K562 (cell line): Measurements from ENCODE around the gene PIGN. TPM values are rescaled to one million over a fixed set of nuclear protein-coding genes. Genes with fewer than 3 reads are reported as not detected.

Experiments
- ATAC-seq: fragments of 200-7000 bp; cut with Tn5 transposase; 3 replicates; pipeline ENCODE4 v1.9.1; 2020; ENCODE audit warnings: moderate library complexity
- BruUV-seq: library from RNA; stranded (reverse); fragments of 400-500 nt; replicated peaks from 2 replicates; lab custom pipeline; 2021; lab: Mats Ljungman, UMichigan
- CTCF ChIA-PET: fragments of 300-600 bp; formaldehyde crosslinking; extraction: SDS; loops from one replicate; lab custom pipeline; 2021; ENCODE audit warnings: low intra/inter-chr PET ratio; lab: Yijun Ruan, JAX
- POLR2A ChIA-PET: fragments of 300-600, 350-650 bp; sonication (Branson Sonifier 250); formaldehyde crosslinking; extraction: SDS; loops from one replicate; lab custom pipeline; 2021; ENCODE audit warnings: antibody characterized with exemption, inconsistent platforms; lab: Yijun Ruan, JAX
- DNase-seq, 4 experiments: peaks; one replicate each; pipeline versions ENCODE4 v3.0.0 to v3.0.0-alpha.2; 2011 to 2018; ENCODE audit warnings: low spot score in 3 of 4, mixed read lengths in 3 of 4; ENCODE audit errors: extremely low read depth in 1 of 4
- FAIRE-seq: peaks from 2 replicates; lab custom pipeline; 2011; peaks lifted over from hg19 to GRCh38; lab: Jason Lieb, UNC
- H2AFZ ChIP-seq: 2 replicates; pipeline ENCODE4 v1.6.0; 2011; ENCODE audit warnings: low read depth, low read length, control low read depth, inconsistent platforms
- H3K27ac ChIP-seq: fragments of 200-600 bp; 3 replicates; pipeline ENCODE4 v1.8.0; 2011; ENCODE audit warnings: low read depth, mild to moderate bottlenecking, control low read depth, inconsistent platforms, low read length, moderate library complexity, mixed read lengths; ENCODE audit errors: extremely low read depth
- H3K27me3 ChIP-seq, 2 experiments: fragments of 300-600 bp in 1 of 2; 2 replicates in 1 of 2; 3 replicates in 1 of 2; pipeline versions ENCODE4 v1.6.0 to v1.8.0; 2011; ENCODE audit warnings: inconsistent platforms in 2 of 2, low read length in 2 of 2, mild to moderate bottlenecking in 1 of 2, mixed read lengths in 1 of 2, moderate library complexity in 1 of 2; ENCODE audit not compliant: control insufficient read depth in 2 of 2, insufficient read depth in 2 of 2
- H3K36me3 ChIP-seq: fragments of 300-600 bp; 3 replicates; pipeline ENCODE4 v1.8.0; 2011; ENCODE audit warnings: mild to moderate bottlenecking, low read length, inconsistent platforms; ENCODE audit not compliant: control insufficient read depth, insufficient read depth
- H3K4me1 ChIP-seq, 2 experiments: fragments of 200-600 bp in 1 of 2; replicated peaks in 1 of 2; 2 replicates in 1 of 2; 3 replicates in 1 of 2; pipeline versions ENCODE4 v1.5.1 to v1.8.0; 2011; ENCODE audit warnings: inconsistent platforms in 2 of 2, low read length in 2 of 2, mild to moderate bottlenecking in 1 of 2, mixed read lengths in 1 of 2, moderate library complexity in 1 of 2; ENCODE audit not compliant: control insufficient read depth in 2 of 2, insufficient read depth in 2 of 2
- H3K4me2 ChIP-seq: 2 replicates; pipeline ENCODE4 v1.6.1; 2011; ENCODE audit warnings: low read length, control low read depth, inconsistent platforms, mixed read lengths; ENCODE audit not compliant: insufficient read depth
- H3K4me3 ChIP-seq: fragments of 200-600 bp; sonication (generic), shearing (Covaris generic); 2 replicates; pipeline ENCODE4 v1.5.1; 2016; ENCODE audit warnings: control low read depth, inconsistent platforms
- H3K79me2 ChIP-seq: fragments of 200-600 bp; 3 replicates; pipeline ENCODE4 v1.8.0; 2011; ENCODE audit warnings: low read length, inconsistent platforms; ENCODE audit not compliant: control insufficient read depth, insufficient read depth
- H3K9ac ChIP-seq, 2 experiments: 2 replicates each; pipeline versions ENCODE4 v1.6.0 to v1.6.1; 2011; ENCODE audit warnings: low read depth in 2 of 2, low read length in 2 of 2, control low read depth in 1 of 2, inconsistent platforms in 1 of 2, mild to moderate bottlenecking in 1 of 2, mixed read lengths in 1 of 2; ENCODE audit not compliant: insufficient read depth in 1 of 2
- H3K9me1 ChIP-seq: one replicate; pipeline ENCODE4 v1.6.0; 2011; ENCODE audit warnings: inconsistent platforms, mild to moderate bottlenecking, low read length, moderate library complexity; ENCODE audit not compliant: control insufficient read depth, insufficient read depth
- H3K9me3 ChIP-seq: replicated peaks from 2 replicates; pipeline ENCODE4 v1.5.1; 2011; ENCODE audit warnings: low read depth, low read length, inconsistent platforms; ENCODE audit not compliant: control insufficient read depth, insufficient read depth
- H4K20me1 ChIP-seq: replicated peaks from 2 replicates; pipeline ENCODE4 v1.6.1; 2011; ENCODE audit warnings: low read length, inconsistent platforms, mixed read lengths; ENCODE audit not compliant: control insufficient read depth, insufficient read depth
- CBFA2T3 ChIP-seq: fragments of 450-650 bp; IDR thresholded peaks from 2 replicates; pipeline ENCODE4 v1.6.1; 2017
- CEBPB ChIP-seq: fragments of 450-650 bp; IDR thresholded peaks from 2 replicates; pipeline ENCODE4 v1.6.1; 2016; ENCODE audit warnings: missing genetic modification characterization, missing compliant biosample characterization
- CTBP1 ChIP-seq: fragments of 450-650 bp; IDR thresholded peaks from 2 replicates; pipeline ENCODE4 v1.6.1; 2016; ENCODE audit warnings: borderline replicate concordance
- DNMT1 ChIP-seq: fragments of 450-650 bp; IDR thresholded peaks from 2 replicates; pipeline ENCODE4 v1.6.1; 2016; ENCODE audit warnings: antibody characterized with exemption, mild to moderate bottlenecking
- EP300 ChIP-seq: IDR thresholded peaks from 2 replicates; pipeline ENCODE4 v1.6.1; 2012; ENCODE audit warnings: low read length, improper control_type of control experiment
- ESRRA ChIP-seq: fragments of 450-650 bp; IDR thresholded peaks from 2 replicates; pipeline ENCODE4 v1.6.1; 2014; ENCODE audit warnings: low read depth, mild to moderate bottlenecking, moderate library complexity, borderline replicate concordance
- HDAC2 ChIP-seq: fragments of 450-650 bp; IDR thresholded peaks from 2 replicates; pipeline ENCODE4 v1.6.1; 2016; ENCODE audit warnings: mild to moderate bottlenecking
- HOXB6 ChIP-seq: fragments of 250-450 bp; sonication (Bioruptor Pico); IDR thresholded peaks from 2 replicates; pipeline ENCODE4 v1.5.1; 2022; ENCODE audit warnings: mild to moderate bottlenecking, borderline replicate concordance
- MTA2 ChIP-seq: fragments of 450-650 bp; IDR thresholded peaks from 2 replicates; pipeline ENCODE4 v1.6.1; 2016; ENCODE audit warnings: low read depth
- MYC ChIP-seq, 2 experiments: fragments of 250-450 bp in 1 of 2; sonication (Bioruptor Pico) in 1 of 2; IDR thresholded peaks; 2 replicates each; pipeline versions ENCODE4 v1.5.1 to v1.6.1; 2012 to 2021; ENCODE audit warnings: low read depth in 2 of 2, borderline replicate concordance in 1 of 2, improper control_type of control experiment in 1 of 2, low read length in 1 of 2, mild to moderate bottlenecking in 1 of 2, moderate library complexity in 1 of 2
- NFIC ChIP-seq: fragments of 450-650 bp; IDR thresholded peaks from 2 replicates; pipeline ENCODE4 v1.6.1; 2017; ENCODE audit warnings: mild to moderate bottlenecking, inconsistent platforms
- NR2C2 ChIP-seq, 2 experiments: fragments of 200-800 bp in 1 of 2; sonication (Bioruptor generic) in 1 of 2; sonication (generic) in 1 of 2; formaldehyde crosslinking in 1 of 2; IDR thresholded peaks; 2 replicates each; pipeline versions ENCODE4 v1.6.1 to v1.8.0; 2016 to 2022; ENCODE audit warnings: mild to moderate bottlenecking in 1 of 2, missing compliant biosample characterization in 1 of 2, missing genetic modification characterization in 1 of 2, missing genetic modification reagents in 1 of 2
- RBM14 ChIP-seq: fragments of 200-400 bp; formaldehyde crosslinking; IDR thresholded peaks from 2 replicates; pipeline ENCODE4 v1.6.1; 2018; ENCODE audit warnings: low read depth, mild to moderate bottlenecking, low read length, moderate library complexity, borderline replicate concordance; ENCODE audit not compliant: insufficient read depth
- RCOR1 ChIP-seq, 2 experiments: IDR thresholded peaks; 2 replicates each; pipeline ENCODE4 v1.6.1; 2012; ENCODE audit warnings: low read depth in 2 of 2, low read length in 2 of 2, borderline replicate concordance in 1 of 2, improper control_type of control experiment in 1 of 2
- SNIP1 ChIP-seq: fragments of 450-650 bp; IDR thresholded peaks from 2 replicates; pipeline ENCODE4 v1.7.1; 2017; ENCODE audit warnings: low read depth, mild to moderate bottlenecking
- STAT5A ChIP-seq: IDR thresholded peaks from 2 replicates; pipeline ENCODE4 v1.6.1; 2012; ENCODE audit warnings: low read length, inconsistent platforms, borderline replicate concordance
- TCF3 ChIP-seq: sonication (generic); formaldehyde crosslinking; IDR thresholded peaks from 2 replicates; pipeline ENCODE4 v1.4.0; 2020; ENCODE audit warnings: mild to moderate bottlenecking, missing genetic modification reagents
- ZNF224 ChIP-seq: sonication (generic); formaldehyde crosslinking; IDR thresholded peaks from 2 replicates; pipeline ENCODE4 v1.8.0; 2022; ENCODE audit warnings: mild to moderate bottlenecking, missing genetic modification reagents
- ZNF232 ChIP-seq: sonication (generic); formaldehyde crosslinking; IDR thresholded peaks from 2 replicates; pipeline ENCODE4 v1.8.0; 2022; ENCODE audit warnings: mild to moderate bottlenecking, missing genetic modification reagents
- ZNF347 ChIP-seq: fragments of 450-650 bp; formaldehyde crosslinking; IDR thresholded peaks from 2 replicates; pipeline ENCODE4 v1.4.0; 2020; ENCODE audit warnings: low read depth, mild to moderate bottlenecking, moderate library complexity
- ZNF445 ChIP-seq: fragments of 250-450 bp; sonication (Bioruptor Pico); IDR thresholded peaks from 2 replicates; pipeline ENCODE4 v1.4.0; 2020; ENCODE audit warnings: low read depth, mild to moderate bottlenecking, moderate library complexity
- ZNF766 ChIP-seq: fragments of 200-800 bp; sonication (Bioruptor generic); conservative IDR thresholded peaks from 2 replicates; pipeline ENCODE4 v1.6.1; 2016; ENCODE audit warnings: missing genetic modification characterization, missing compliant biosample characterization
- WGBS: fragments of 100-300 bp; shearing (Covaris generic); methylation state at CpG from one replicate; pipeline ENCODE4 v1.1.6; 2016; ENCODE audit warnings: low coverage, mixed read lengths; ENCODE audit not compliant: insufficient coverage; ENCODE audit errors: missing lambda C conversion rate; 5-methylcytosine and 5-hydroxymethylcytosine counted together
- in situ Hi-C: fragments of 300-500 bp; cut with MboI; formaldehyde crosslinking; loops from 4 replicates; pipeline ENCODE4 v1.15.0; 2018; ENCODE audit warnings: inconsistent platforms, mixed read lengths
- intact Hi-C: fragments of 100-400 bp; cut with micrococcal nuclease; formaldehyde crosslinking; loops from 2 replicates; pipeline ENCODE4 v1.14.2; 2022
- polyA plus RNA-seq, 8 experiments: library from polyadenylated mRNA; depleted of rRNA in 4 of 8; stranded (reverse) in 5 of 8; unstranded in 3 of 8; fragments of >200 nt; fragmentation: Nextera tagmentation in 2 of 8; fragmentation: Illumina TruSeq in 1 of 8; extraction: Ambion mirVana in 2 of 8; extraction: Trizol in 1 of 8; gene quantifications; 2 replicates each; pipeline versions ENCODE4 v1.2.1 to v1.2.3, GENCODE V29; 2011 to 2014; ENCODE audit warnings: inconsistent platforms in 1 of 8, missing spikeins in 1 of 8
- total RNA-seq, 7 experiments: library from RNA; depleted of rRNA in 6 of 7; stranded (reverse); fragments of >200 nt in 6 of 7; fragmentation: Illumina TruSeq in 2 of 7; extraction: Trizol in 2 of 7; gene quantifications; 2 replicates each; pipeline versions ENCODE4 v1.2.1 to v1.2.3, GENCODE V29; 2011 to 2021; ENCODE audit warnings: low replicate concordance in 1 of 7
- TF ChIP-seq, protein P1 (sequence below): fragments of 450-650 bp; formaldehyde crosslinking; conservative IDR thresholded peaks from 2 replicates; pipeline ENCODE4 v1.4.0; 2022; ENCODE audit warnings: mild to moderate bottlenecking, missing genetic modification characterization

Gene PIGN
- total and polyA plus RNA-seq, 9 of the 15 experiments (the other 6 are each of a cell fraction or from before 2014, with no cell fraction given): 9.9 to 25.6 (median 17.3) TPM

DNA sequence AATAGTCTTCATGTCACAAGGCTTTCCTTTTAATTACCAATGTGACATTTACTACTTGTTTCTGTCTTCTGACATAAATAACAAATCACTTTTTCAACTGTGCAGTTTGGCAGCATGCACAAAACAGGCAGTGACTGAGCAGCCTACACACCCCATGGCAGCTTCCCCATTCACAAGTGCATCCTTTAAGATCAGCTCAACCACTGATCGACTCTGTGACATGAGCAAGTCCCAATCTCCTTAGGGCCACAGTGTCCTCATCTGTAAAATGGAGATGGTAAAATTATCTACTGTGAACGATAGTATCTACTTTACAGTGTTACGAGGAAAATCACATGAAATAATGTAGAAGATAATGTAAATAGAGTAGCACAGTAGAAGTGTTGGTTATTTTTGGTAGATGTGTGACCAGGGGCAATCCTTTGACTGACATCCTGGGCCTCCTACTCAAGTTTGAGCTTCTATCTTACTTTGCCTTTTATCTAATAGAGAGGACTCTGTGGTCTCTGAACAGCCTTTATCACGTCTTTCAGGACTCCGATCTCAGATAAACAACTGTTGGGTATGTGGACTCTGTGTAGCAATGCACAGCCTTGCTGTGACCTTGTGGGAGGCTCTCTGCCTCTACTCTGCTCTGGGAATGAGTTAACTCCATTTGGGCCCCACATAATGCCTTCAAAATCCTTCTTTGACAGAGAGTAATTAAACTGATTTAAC is 120.6 kb downstream of the PIGN start:
- FAIRE-seq: peak; percentile 63
- no TSS peak for BruUV-seq
- WGBS: 7% methylated on average over 5 of the region's 5 CpGs
- peak in 2 of 4 experiments; percentile 3 to 52 for DNase-seq
- intact Hi-C loops: no loop called here
- H3K9me3 ChIP-seq: no peaks in the 10 kb centered on the region
- in situ Hi-C loops: no loop called here
- no peak overlapping the region for H3K4me2 ChIP-seq
- H2AFZ ChIP-seq: no peak overlapping the region
- H3K27ac ChIP-seq: no peak overlapping the region
- H3K36me3 ChIP-seq: no peaks in the 10 kb centered on the region
- H3K9me1 ChIP-seq: no peaks in the 10 kb centered on the region
- no peak overlapping the region for H3K4me3 ChIP-seq
- ChIA-PET CTCF (no interaction called here), POLR2A (interaction anchor here (0.6 kb wide), 2 partner anchors 105 to 356 kb away, joined by 3 to 4 read pairs; no protein-coding TSS in a partner anchor)
- no peaks in the 10 kb centered on the region for H3K27me3 ChIP-seq
- H3K4me1 ChIP-seq: peaks cover 0 to 12% of the 10 kb centered on the region in 2 experiments; a peak in 2 of 5 replicates
- H4K20me1 ChIP-seq: no peaks in the 10 kb centered on the region
- H3K79me2 ChIP-seq: no peaks in the 10 kb centered on the region
- peak; percentile 70 for ATAC-seq
- H3K9ac ChIP-seq: no peak overlapping the region
- TF ChIP-seq CTBP1: 0 out of 2 replicates have a peak, but pooled peaks have one; percentile 26
- peak; percentile 73; the same call in 1 of the 2 replicates for TF ChIP-seq ESRRA
- TF ChIP-seq DNMT1: no peak
- no peak for TF ChIP-seq SNIP1
- no peak for TF ChIP-seq HOXB6 (CRISPR knock-in tag)
- TF ChIP-seq STAT5A: peak; percentile 24; the same call in 1 of the 2 replicates
- TF ChIP-seq ZNF224 (CRISPR knock-in tag): no peak
- TF ChIP-seq MTA2: peak; percentile 46; the same call in 1 of the 2 replicates
- no peak; the same call in 1 of the 2 replicates for TF ChIP-seq NFIC
- TF ChIP-seq ZNF445: no peak
- TF ChIP-seq HDAC2: no peak
- peak; percentile 19; the same call in 1 of the 2 replicates for TF ChIP-seq EP300
- no peak for TF ChIP-seq NR2C2 (CRISPR knock-in tag; IDR thresholded peaks at IDR 0.05)
- no peak for TF ChIP-seq NR2C2 (tag; IDR thresholded peaks at IDR 0.05)
- TF ChIP-seq TCF3 (CRISPR knock-in tag): peak; percentile 41; the same call in 1 of the 2 replicates
- TF ChIP-seq ZNF232 (CRISPR knock-in tag): peak; percentile 81
- TF ChIP-seq, protein P1, sequence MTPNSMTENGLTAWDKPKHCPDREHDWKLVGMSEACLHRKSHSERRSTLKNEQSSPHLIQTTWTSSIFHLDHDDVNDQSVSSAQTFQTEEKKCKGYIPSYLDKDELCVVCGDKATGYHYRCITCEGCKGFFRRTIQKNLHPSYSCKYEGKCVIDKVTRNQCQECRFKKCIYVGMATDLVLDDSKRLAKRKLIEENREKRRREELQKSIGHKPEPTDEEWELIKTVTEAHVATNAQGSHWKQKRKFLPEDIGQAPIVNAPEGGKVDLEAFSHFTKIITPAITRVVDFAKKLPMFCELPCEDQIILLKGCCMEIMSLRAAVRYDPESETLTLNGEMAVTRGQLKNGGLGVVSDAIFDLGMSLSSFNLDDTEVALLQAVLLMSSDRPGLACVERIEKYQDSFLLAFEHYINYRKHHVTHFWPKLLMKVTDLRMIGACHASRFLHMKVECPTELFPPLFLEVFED (CRISPR knock-in tag): no peak
- TF ChIP-seq ZNF766 (CRISPR knock-in tag): 0 out of 2 replicates have a peak, but pooled peaks have one; percentile 24
- 0 out of 2 replicates have a peak, but pooled peaks have one; percentile 11 for TF ChIP-seq CEBPB
- TF ChIP-seq CBFA2T3: peak; percentile 78
- TF ChIP-seq RCOR1 (IDR thresholded peaks at IDR 0.05; ENCODE audit: borderline replicate concordance in 1 of 2, low read depth in 2 of 2, low read length in 2 of 2): peak in 1 of 2 experiments; percentile 42; a peak in 1 of 4 replicates
- TF ChIP-seq RBM14: no peak
- TF ChIP-seq ZNF347: no peak
- TF ChIP-seq MYC (IDR thresholded peaks at IDR 0.05; ENCODE audit: low read depth, low read length): no peak
- no peak for TF ChIP-seq MYC (CRISPR knock-in tag; IDR thresholded peaks at IDR 0.05; ENCODE audit: borderline replicate concordance, low read depth)
